ENCODE data around the gene GFI1B. TPM values are rescaled to one million over a fixed set of nuclear protein-coding genes. Genes with fewer than 3 reads are reported as not detected.

The GFI1B gene
- total RNA-seq, 1 experiment from 2014 or later: not detected

- no peaks in the 10 kb centered on the region for H3K4me1 ChIP-seq (ENCODE audit: insufficient read depth, low read length, poor library complexity, severe bottlenecking)
- H3K4me3 ChIP-seq (ENCODE audit: low read depth, low read length, poor library complexity, severe bottlenecking): peak overlapping the region; percentile 83
- DNase-seq (ENCODE audit: low spot score): peak; percentile 31
- POLR2A ChIA-PET (ENCODE audit: low non-redundant PET): no interaction called here
- TF ChIP-seq EZH2 (IDR thresholded peaks at IDR 0.05; ENCODE audit: borderline replicate concordance, low read depth, low read length, poor library complexity, severe bottlenecking): no peak
- TF ChIP-seq, protein P1, sequence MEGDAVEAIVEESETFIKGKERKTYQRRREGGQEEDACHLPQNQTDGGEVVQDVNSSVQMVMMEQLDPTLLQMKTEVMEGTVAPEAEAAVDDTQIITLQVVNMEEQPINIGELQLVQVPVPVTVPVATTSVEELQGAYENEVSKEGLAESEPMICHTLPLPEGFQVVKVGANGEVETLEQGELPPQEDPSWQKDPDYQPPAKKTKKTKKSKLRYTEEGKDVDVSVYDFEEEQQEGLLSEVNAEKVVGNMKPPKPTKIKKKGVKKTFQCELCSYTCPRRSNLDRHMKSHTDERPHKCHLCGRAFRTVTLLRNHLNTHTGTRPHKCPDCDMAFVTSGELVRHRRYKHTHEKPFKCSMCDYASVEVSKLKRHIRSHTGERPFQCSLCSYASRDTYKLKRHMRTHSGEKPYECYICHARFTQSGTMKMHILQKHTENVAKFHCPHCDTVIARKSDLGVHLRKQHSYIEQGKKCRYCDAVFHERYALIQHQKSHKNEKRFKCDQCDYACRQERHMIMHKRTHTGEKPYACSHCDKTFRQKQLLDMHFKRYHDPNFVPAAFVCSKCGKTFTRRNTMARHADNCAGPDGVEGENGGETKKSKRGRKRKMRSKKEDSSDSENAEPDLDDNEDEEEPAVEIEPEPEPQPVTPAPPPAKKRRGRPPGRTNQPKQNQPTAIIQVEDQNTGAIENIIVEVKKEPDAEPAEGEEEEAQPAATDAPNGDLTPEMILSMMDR (conservative IDR thresholded peaks at IDR 0.05; ENCODE audit: low read depth, low read length): no peak
- intact Hi-C loops (cut with micrococcal nuclease; ENCODE audit: unreplicated experiment): no loop called here
- no TSS peak for BruUV-seq (replicated peaks)
- no peaks in the 10 kb centered on the region for H3K36me3 ChIP-seq (ENCODE audit: insufficient read depth, low read length, poor library complexity, severe bottlenecking)
- CTCF ChIA-PET: interaction anchor here (1.6 to 2.2 kb wide), 2 partner anchors 9 to 113 kb away, joined by 5 to 15 read pairs; no protein-coding TSS in a partner anchor
- no peaks in the 10 kb centered on the region for H3K9me3 ChIP-seq (ENCODE audit: low read depth, low read length, poor library complexity, severe bottlenecking)
- H3K27ac ChIP-seq (ENCODE audit: low read depth, low read length, poor library complexity, severe bottlenecking): peak overlapping the region; percentile 81
- no peaks in the 10 kb centered on the region for H3K27me3 ChIP-seq (replicated peaks; ENCODE audit: insufficient read depth, low read depth, low read length, poor library complexity)
Observed at GRCh38 chr9:133031496-133031911, 53.0 kb downstream of the GFI1B start.

- H3K27ac ChIP-seq (ENCODE audit: low read depth, low read length, poor library complexity, severe bottlenecking): no peak overlapping the region
- POLR2A ChIA-PET (ENCODE audit: low non-redundant PET): no interaction called here
- intact Hi-C loops (cut with micrococcal nuclease; ENCODE audit: unreplicated experiment): no loop called here
- CTCF ChIA-PET: interaction anchor here (2.2 kb wide), 1 partner anchor 10 kb away, joined by 15 read pairs; no protein-coding TSS in a partner anchor
- H3K4me1 ChIP-seq (ENCODE audit: insufficient read depth, low read length, poor library complexity, severe bottlenecking): no peaks in the 10 kb centered on the region
- no peak for TF ChIP-seq EZH2 (IDR thresholded peaks at IDR 0.05; ENCODE audit: borderline replicate concordance, low read depth, low read length, poor library complexity, severe bottlenecking)
- TF ChIP-seq, protein P1 (conservative IDR thresholded peaks at IDR 0.05; ENCODE audit: low read depth, low read length): no peak
- no peaks in the 10 kb centered on the region for H3K36me3 ChIP-seq (ENCODE audit: insufficient read depth, low read length, poor library complexity, severe bottlenecking)
- no peaks in the 10 kb centered on the region for H3K9me3 ChIP-seq (ENCODE audit: low read depth, low read length, poor library complexity, severe bottlenecking)
- no TSS peak for BruUV-seq (replicated peaks)
- peak overlapping the region; percentile 83 for H3K4me3 ChIP-seq (ENCODE audit: low read depth, low read length, poor library complexity, severe bottlenecking)
- no peak for DNase-seq (ENCODE audit: low spot score)
- no peaks in the 10 kb centered on the region for H3K27me3 ChIP-seq (replicated peaks; ENCODE audit: insufficient read depth, low read depth, low read length, poor library complexity)
Observed at GRCh38 chr9:133032171-133032570, 53.7 kb downstream of the GFI1B start.

DNA sequence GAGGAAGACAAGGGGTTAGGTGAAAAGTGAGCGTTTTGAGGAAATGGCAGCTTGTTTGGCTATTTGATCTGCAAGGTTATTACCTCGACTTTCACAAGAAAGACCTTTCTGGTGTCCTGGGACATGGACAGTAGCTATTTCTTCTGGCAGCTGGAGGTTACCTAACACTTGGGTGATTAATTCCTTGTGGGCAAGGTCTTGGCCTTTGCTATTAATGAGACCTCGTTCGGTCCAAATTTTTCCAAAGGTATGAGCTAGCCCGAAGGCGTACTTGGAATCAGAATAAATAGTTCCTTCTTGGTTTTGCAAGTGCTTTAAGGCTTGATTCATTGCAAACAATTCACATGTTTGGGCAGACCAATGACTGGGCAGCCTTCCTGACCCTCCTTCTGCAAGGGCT is 57.2 kb downstream of the GFI1B start:
- H3K27ac ChIP-seq (ENCODE audit: low read depth, low read length, poor library complexity, severe bottlenecking): no peak overlapping the region
- no peaks in the 10 kb centered on the region for H3K9me3 ChIP-seq (ENCODE audit: low read depth, low read length, poor library complexity, severe bottlenecking)
- no peak overlapping the region for H3K4me3 ChIP-seq (ENCODE audit: low read depth, low read length, poor library complexity, severe bottlenecking)
- TF ChIP-seq, protein P1 (conservative IDR thresholded peaks at IDR 0.05; ENCODE audit: low read depth, low read length): no peak
- TF ChIP-seq EZH2 (IDR thresholded peaks at IDR 0.05; ENCODE audit: borderline replicate concordance, low read depth, low read length, poor library complexity, severe bottlenecking): no peak
- H3K27me3 ChIP-seq (replicated peaks; ENCODE audit: insufficient read depth, low read depth, low read length, poor library complexity): no peaks in the 10 kb centered on the region
- POLR2A ChIA-PET (ENCODE audit: low non-redundant PET): no interaction called here
- H3K4me1 ChIP-seq (ENCODE audit: insufficient read depth, low read length, poor library complexity, severe bottlenecking): peaks cover 10% of the 10 kb centered on the region
- no peak for DNase-seq (ENCODE audit: low spot score)
- CTCF ChIA-PET: no interaction called here
- H3K36me3 ChIP-seq (ENCODE audit: insufficient read depth, low read length, poor library complexity, severe bottlenecking): no peaks in the 10 kb centered on the region
- intact Hi-C loops (cut with micrococcal nuclease; ENCODE audit: unreplicated experiment): no loop called here
- no TSS peak for BruUV-seq (replicated peaks)

Measured in A673 (cell line).